DMS 273 (cell line): ENCODE measurements around the gene LIN37.

ENCODE experiments used
- DNase-seq: peaks from one replicate; lab custom pipeline; 2025; ENCODE audit not compliant: unreplicated experiment; lab: John Stamatoyannopoulos, UW

Gene LIN37, protein sequence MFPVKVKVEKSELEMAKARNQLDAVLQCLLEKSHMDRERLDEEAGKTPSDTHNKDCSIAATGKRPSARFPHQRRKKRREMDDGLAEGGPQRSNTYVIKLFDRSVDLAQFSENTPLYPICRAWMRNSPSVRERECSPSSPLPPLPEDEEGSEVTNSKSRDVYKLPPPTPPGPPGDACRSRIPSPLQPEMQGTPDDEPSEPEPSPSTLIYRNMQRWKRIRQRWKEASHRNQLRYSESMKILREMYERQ

DNA sequence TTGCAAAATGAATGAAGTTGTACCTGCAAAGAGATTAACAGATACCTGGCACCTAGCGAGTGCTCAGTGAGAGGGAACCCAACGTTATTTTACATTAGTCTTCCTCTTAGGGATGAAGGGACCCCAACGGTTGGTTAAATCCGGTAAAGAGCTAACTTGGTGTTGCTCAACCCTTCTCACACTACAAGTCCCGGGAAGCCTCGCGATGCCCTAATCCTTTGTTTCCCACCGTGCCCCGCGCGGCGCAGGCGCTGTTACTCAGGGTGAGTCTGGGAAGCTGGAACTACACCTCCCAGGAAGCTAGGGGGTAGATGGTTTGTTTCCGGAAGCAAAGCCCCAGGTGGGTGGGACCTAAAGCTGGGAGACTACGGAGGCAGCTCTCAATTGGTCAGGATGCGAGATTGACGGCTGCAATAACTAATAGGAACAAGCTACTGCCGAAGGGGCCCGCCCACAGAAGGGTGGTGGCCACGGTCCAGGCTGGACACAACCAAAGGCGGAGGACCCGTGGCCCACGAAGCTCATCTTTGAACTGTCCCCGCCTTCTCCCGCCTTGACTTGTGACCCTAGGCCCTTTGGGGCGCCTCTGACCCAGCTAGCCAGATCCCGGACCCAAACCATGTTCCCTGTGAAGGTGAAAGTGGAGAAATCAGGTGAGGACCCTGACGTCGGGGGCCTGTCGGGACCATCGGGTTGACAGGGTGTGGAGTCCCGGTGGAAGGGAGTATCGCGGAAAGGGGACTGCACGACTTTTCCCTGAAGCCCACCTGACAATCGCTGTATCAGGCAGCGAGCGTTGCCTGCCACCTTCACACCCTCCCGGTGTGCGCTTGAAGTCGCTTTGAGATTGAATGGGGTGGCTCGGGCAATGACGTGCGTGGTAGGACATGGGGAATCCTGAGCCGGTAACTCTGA lies at the start of gene LIN37:
Gene LIN37, plus strand, starts transcription at position 471 of the 915 bp plus-strand sequence. Its CDS starts 149 bp downstream, at position 620.
- peak; percentile 100 for DNase-seq

- peak; percentile 99 for DNase-seq
Observed at GRCh38 chr19:35702223-35703012, 46.0 kb upstream of the LIN37 start.

DNA sequence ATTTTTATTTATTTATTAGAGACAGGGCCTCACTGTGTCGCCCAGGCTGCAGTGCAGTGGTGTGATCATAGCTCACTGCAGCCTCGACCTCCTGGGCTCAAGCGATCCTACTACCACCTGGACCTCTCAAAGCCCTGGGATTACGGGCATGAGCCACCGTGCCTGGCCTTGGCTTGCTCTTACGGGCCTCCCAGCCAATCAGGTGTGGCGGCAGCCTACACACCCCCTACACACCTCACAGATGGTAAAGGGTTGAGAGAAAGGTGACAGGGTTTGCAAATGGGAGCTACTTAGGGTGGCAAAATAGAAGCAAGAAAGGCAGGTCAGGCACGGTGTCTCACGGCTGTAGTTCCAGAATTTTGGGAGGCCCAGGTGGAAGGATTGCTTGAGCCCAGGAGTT lies 45.0 kb upstream of the LIN37 start:
- peak; percentile 21 for DNase-seq

- DNase-seq, result no peak
Observed at GRCh38 chr19:35704218-35704617, 44.2 kb upstream of the LIN37 start, which contains the start of gene ZBTB32. ZBTB32 (plus strand) TSS chr19:35704558; CDS start chr19:35714627, 10,069 bp downstream.

- no peak for DNase-seq
Observed at GRCh38 chr19:35708391-35708790, 40.0 kb upstream of the LIN37 start.

- no peak for DNase-seq
Observed at GRCh38 chr19:35710784-35711723, 37.3 kb upstream of the LIN37 start.

- no peak for DNase-seq
Observed at GRCh38 chr19:35712567-35713505, 35.5 kb upstream of the LIN37 start.

DNA sequence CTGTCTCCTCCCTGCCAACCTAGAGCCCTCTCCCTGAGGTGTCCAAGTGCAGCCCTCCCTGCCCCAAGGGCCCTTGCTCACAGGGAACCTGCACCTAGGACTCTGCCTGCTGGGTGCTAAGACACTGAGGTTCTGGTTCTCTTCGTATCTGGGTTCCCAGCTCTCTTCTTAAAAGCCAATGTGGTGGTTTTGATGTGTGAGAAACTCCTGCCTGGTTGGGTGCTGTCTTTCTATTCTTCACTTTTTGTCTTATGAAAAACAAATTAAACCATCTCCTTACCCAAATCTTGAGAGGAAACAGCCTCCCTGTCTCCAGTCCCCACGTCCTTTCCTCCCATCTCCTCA lies 34.9 kb upstream of the LIN37 start:
- no peak for DNase-seq

DNA sequence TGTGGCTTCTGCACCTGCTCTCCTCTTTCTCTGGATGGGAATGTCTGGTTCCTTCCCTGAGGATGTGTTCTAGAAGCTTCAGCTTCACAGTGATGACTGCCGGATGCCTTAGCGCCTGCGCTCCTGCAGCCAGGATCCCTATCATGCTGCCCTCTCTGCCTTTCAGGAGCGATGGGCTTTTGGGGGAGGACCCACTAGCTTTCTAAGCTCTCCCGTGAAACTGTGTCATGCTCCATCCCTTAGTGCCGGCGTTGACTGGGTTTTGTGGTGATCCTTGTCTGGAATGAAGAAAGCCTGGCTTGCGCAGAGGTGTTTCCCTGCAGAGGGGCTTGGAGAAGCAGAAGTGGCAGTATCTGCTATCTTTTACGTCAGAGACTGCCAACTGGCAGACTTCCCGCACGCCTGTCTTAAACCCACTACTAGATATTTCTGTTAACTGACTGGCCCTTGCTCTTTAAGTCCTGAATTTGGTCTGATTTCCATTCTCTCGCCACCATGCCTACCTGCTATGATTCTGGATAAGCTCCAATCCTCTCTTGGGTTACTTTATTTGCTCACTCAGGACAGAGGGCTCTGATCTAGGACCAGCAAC lies 34.4 kb upstream of the LIN37 start:
- DNase-seq, result no peak

DNA sequence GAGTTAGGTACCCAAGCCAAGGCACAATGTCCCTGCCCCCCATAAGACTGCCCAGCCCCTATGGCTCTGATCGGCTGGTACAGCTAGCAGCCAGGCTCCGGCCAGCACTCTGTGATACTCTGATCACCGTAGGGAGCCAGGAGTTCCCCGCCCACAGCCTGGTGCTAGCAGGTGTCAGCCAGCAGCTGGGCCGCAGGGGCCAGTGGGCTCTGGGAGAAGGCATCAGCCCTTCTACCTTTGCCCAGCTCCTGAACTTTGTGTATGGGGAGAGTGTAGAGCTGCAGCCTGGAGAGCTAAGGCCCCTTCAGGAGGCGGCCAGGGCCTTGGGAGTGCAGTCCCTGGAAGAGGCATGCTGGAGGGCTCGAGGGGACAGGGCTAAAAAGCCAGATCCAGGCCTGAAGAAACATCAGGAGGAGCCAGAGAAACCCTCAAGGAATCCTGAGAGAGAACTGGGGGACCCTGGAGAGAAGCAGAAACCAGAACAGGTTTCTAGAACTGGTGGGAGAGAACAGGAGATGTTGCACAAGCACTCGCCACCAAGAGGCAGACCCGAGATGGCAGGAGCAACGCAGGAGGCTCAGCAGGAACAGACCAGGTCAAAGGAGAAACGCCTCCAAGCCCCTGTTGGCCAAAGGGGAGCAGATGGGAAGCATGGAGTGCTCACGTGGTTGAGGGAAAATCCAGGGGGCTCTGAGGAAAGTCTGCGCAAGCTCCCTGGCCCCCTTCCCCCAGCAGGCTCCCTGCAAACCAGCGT lies 33.6 kb upstream of the LIN37 start:
- peak; percentile 36 for DNase-seq

GRCh38 chr19:35715355-35715809 lies 33.0 kb upstream of the LIN37 start:
- no peak for DNase-seq

DNA sequence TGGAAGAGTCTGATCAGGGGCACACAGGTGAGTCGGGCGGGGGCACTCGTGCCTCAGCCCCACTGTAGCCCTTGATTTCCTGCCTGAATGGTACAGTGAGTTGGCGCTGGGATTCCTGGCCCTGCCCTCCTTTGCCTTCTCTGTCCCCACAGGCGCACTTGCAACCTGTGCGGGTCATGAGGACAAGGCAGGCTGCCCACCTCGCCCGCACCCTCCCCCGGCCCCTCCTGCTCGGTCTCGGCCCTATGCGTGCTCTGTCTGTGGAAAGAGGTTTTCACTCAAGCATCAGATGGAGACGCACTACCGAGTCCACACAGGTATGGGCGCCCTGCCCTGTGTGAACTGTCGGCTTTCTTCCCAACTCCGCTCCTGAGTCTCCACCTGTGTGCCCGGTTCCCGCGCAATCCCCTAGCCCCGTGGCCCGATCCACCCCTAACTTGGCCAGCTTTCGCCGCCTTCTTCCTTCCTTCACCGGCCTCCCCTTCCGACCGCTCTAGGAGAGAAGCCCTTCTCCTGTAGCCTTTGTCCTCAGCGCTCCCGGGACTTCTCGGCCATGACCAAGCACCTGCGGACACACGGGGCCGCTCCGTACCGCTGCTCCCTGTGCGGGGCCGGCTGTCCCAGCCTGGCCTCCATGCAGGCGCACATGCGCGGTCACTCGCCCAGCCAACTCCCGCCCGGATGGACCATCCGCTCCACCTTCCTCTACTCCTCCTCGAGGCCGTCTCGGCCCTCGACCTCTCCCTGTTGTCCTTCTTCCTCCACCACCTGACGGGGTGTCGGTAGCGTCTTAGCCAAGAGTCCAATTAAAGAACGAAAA lies 32.2 kb upstream of the LIN37 start:
- DNase-seq, result no peak

DNA sequence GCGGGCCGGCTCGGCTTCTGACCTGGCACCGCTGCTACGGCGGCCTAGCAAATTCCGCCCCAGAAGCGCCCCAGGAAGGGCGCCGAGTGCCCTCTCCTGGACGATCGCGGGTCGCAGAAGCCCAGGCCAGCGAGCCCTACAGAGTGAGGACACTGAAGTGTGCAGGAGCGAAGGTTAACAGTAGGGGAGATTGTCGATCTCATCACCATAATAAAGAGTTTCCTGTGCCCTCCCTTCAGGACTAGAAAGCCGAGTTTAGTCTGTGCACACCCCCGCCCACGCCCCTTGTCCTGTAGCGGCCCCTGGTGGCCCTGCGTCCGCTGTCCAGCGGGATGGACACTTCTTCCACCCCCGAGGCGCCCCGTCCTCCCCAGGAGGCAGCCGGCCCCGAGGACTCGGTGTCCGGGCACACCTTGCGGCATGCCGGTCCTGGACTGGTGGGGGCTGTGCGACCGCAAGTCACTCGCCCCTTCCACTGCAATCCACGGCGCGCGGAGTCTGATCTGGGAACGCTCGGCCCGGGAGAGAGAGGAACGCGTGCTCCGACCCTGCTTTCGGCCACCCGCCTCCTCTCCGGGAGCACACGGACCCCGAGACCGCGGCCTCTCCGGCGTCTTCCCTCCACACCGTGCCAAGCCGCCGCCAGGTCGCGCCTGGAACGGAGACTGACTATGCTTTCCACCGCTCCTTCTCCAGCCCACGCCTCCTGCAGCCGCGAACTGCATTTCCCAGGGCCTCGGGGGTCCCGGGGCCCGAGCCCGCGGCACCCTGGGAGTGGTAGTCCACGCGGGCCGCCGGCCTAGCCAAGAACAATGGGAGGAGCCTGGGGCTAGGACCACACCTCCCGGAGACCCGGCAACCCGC lies 31.3 kb upstream of the LIN37 start:
- DNase-seq, result peak; percentile 99

- no peak for DNase-seq
Observed at GRCh38 chr19:35717665-35718344, 30.6 kb upstream of the LIN37 start, which contains the start of gene KMT2B. KMT2B (plus strand) TSS chr19:35718003; CDS start chr19:35718019, 16 bp downstream.

DNA sequence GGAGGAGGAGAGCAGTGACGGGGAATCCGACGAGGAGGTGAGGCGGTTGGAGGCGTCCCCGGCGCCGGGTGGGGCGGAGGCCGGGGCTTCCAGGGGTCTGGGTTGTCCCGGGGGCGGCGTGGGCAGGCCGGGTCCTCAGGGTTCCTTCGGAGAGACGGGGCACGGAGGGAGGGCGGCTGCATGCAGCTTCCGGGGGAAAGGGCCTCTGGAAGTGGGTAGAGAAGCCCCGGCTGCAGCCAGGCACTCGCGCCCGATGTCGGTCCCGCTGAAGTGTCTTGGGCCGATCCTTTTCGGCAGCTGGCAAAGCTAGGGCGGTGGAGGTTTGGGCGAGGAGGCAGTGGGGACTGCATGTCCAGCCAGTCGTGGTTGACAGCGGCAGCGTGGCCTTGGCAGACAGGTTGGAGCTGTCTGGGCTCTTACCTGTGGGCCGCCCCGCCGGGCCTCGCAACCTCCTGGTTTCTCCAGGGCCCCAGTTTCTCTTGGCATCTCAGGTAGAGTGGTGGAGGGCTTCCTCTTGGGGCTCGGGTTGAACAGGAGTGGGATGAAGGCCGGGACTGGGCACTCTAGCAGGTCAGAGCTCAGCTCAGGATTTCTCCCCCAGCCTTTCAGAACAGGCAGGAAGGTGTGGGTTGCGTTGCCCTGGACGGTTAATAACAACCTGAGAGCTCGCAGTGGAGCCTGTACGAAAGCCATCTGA lies 29.9 kb upstream of the LIN37 start:
- DNase-seq, result peak; percentile 58
